Measurements from ENCODE around the gene ANG.
"Not testable (repeated sequence)": the region's sequence is repeated elsewhere in the genome, so short reads cannot be mapped to it uniquely, and the experiment has no call there.

ANG gene

GRCh38 chr14:20688167-20688839, at the start of gene ANG:
ANG (plus strand) TSS chr14:20688764; CDS start chr14:20693565, 4,801 bp downstream.
- no peak for FAIRE-seq

GRCh38 chr14:20641591-20641990, 47.0 kb upstream of the ANG start, which contains the start of gene OR6S1:
OR6S1 (minus strand) TSS chr14:20641691; CDS start chr14:20641691, 0 bp downstream.
- FAIRE-seq: no peak

GRCh38 chr14:20642182-20642581, 46.4 kb upstream of the ANG start:
- no peak for FAIRE-seq

- not testable (repeated sequence) for FAIRE-seq
Observed at GRCh38 chr14:20642755-20643154, 45.8 kb upstream of the ANG start.

GRCh38 chr14:20644520-20644919, 44.0 kb upstream of the ANG start:
- no peak for FAIRE-seq

GRCh38 chr14:20645481-20645880, 43.1 kb upstream of the ANG start:
- no peak for FAIRE-seq

- FAIRE-seq: no peak
Observed at GRCh38 chr14:20652996-20653975, 35.3 kb upstream of the ANG start.

- FAIRE-seq: no peak
Observed at GRCh38 chr14:20655851-20656250, 32.7 kb upstream of the ANG start.

- FAIRE-seq: no peak
Observed at GRCh38 chr14:20656274-20656673, 32.3 kb upstream of the ANG start.

GRCh38 chr14:20657216-20658211, 31.1 kb upstream of the ANG start:
- no peak for FAIRE-seq

GRCh38 chr14:20658246-20658645, 30.3 kb upstream of the ANG start:
- no peak for FAIRE-seq

- FAIRE-seq: no peak
Observed at GRCh38 chr14:20659336-20659735, 29.2 kb upstream of the ANG start.

GRCh38 chr14:20659813-20660395, 28.7 kb upstream of the ANG start:
- no peak for FAIRE-seq

GRCh38 chr14:20661197-20661596, 27.4 kb upstream of the ANG start:
- no peak for FAIRE-seq

- no peak for FAIRE-seq
Observed at GRCh38 chr14:20662968-20663732, 25.4 kb upstream of the ANG start.

- FAIRE-seq: not testable (repeated sequence)
Observed at GRCh38 chr14:20666400-20666961, 22.1 kb upstream of the ANG start.

GRCh38 chr14:20667957-20668356, 20.6 kb upstream of the ANG start:
- no peak for FAIRE-seq

GRCh38 chr14:20668969-20669368, 19.6 kb upstream of the ANG start:
- FAIRE-seq: no peak

- no peak for FAIRE-seq
Observed at GRCh38 chr14:20671597-20672283, 16.8 kb upstream of the ANG start.

- no peak for FAIRE-seq
Observed at GRCh38 chr14:20675669-20676068, 12.9 kb upstream of the ANG start.
